ENCODE measurements around the gene KANK2.

DNA sequence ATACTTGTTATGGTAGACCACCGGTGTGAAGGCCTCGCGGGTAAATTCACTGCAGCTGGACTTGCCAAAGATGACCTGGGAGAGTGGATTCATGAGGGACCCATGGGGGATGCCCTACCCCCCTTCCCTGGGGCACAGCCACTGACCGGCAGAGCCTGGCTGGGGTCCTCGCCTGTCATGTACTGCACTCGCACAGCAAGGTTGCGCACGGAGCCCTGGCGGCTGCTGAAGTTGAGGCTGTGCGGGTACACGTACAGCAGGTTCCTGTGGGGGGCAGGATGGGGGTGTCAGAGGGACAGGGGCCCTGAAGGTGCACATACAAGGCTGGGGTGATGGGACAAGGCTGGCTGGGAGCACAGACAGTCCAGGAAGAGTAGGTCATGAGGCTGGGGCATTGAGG, 40.7 kb upstream of the KANK2 start:
- TF ChIP-seq TAF1 (IDR thresholded peaks at IDR 0.05; ENCODE audit: borderline replicate concordance, insufficient read depth, low read length) (no peak), POLR2AphosphoS5 (IDR thresholded peaks at IDR 0.05; ENCODE audit: low read depth, low read length) (no peak), REST (IDR thresholded peaks at IDR 0.05; ENCODE audit: insufficient read depth in 1 of 2, low read depth in 2 of 2, low read length in 2 of 2) (no peak), SIN3A (IDR thresholded peaks at IDR 0.05; ENCODE audit: borderline replicate concordance, insufficient read depth, low read length) (no peak), FOXP2 (optimal IDR thresholded peaks at IDR 0.05; ENCODE audit: borderline replicate concordance, extremely low read depth, extremely low read length, insufficient read depth) (no peak)
